HG02763 (cell line): ENCODE data around the gene NAP1L1.

Source experiments
- ATAC-seq: cut with Tn5 transposase; IDR thresholded peaks from one replicate; pipeline ENCODE4 v1.9.1; 2021; ENCODE audit warnings: mild to moderate bottlenecking, moderate library complexity; ENCODE audit not compliant: unreplicated experiment

The NAP1L1 gene

GRCh38 chr12:76041406-76041805 lies 43.1 kb downstream of the NAP1L1 start:
- no peak for ATAC-seq

- no peak for ATAC-seq
Observed at GRCh38 chr12:76040461-76040860, 44.0 kb downstream of the NAP1L1 start.

- no peak for ATAC-seq
Observed at GRCh38 chr12:76038176-76038575, 46.3 kb downstream of the NAP1L1 start.

GRCh38 chr12:76037130-76038103 lies 47.1 kb downstream of the NAP1L1 start:
- peak; percentile 49 for ATAC-seq

- no peak for ATAC-seq
Observed at GRCh38 chr12:76035045-76035444, 49.4 kb downstream of the NAP1L1 start.

GRCh38 chr12:76033081-76034011 lies 51.1 kb downstream of the NAP1L1 start:
- ATAC-seq: no peak

GRCh38 chr12:76032043-76032981 lies 52.2 kb downstream of the NAP1L1 start:
- ATAC-seq: peak; percentile 27

GRCh38 chr12:76031414-76032042 lies 53.0 kb downstream of the NAP1L1 start, which contains the start of gene PHLDA1:
Gene PHLDA1 (minus strand): TSS chr12:76031776.
- peak; percentile 83 for ATAC-seq

GRCh38 chr12:76031081-76031413 lies 53.4 kb downstream of the NAP1L1 start:
- peak; percentile 3 for ATAC-seq

GRCh38 chr12:76030341-76031080 lies 54.0 kb downstream of the NAP1L1 start:
- no peak for ATAC-seq

GRCh38 chr12:76029982-76030340 lies 54.5 kb downstream of the NAP1L1 start:
- ATAC-seq: no peak

GRCh38 chr12:76028571-76029277 lies 55.8 kb downstream of the NAP1L1 start:
- no peak for ATAC-seq

- no peak for ATAC-seq
Observed at GRCh38 chr12:76026643-76027063, 57.8 kb downstream of the NAP1L1 start.

GRCh38 chr12:76025601-76026575 lies 58.6 kb downstream of the NAP1L1 start:
- no peak for ATAC-seq

- no peak for ATAC-seq
Observed at GRCh38 chr12:76024942-76025600, 59.4 kb downstream of the NAP1L1 start.

- no peak for ATAC-seq
Observed at GRCh38 chr12:76024102-76024781, 60.2 kb downstream of the NAP1L1 start.
